Measurements from ENCODE around the gene CFAP221. TPM values are rescaled to one million over a fixed set of nuclear protein-coding genes. Genes with fewer than 3 reads are reported as not detected.

CFAP221 gene
- total RNA-seq, 1 experiment from 2014 or later: not detected

DNA sequence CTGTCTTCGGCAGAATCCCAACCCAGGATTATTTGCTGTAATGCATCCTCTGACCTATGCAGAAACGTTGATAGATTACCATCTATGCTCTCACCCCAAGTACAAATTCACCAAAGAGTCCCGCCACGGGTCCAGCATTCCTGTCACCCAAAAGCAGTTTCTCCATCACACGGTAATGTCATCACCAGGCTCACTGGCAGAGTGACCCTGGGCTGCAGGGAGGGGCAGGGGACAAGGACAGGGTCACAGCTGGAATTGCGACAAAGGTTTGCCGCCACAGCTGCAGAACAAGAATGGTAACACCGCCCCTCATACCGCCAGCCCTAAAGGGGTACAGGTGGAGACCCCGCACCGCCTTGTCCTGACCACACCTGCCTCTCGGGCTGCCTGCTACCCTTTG is 94.0 kb downstream of the CFAP221 start:
- H3K4me3 Mint-ChIP-seq (ENCODE audit: unreplicated experiment): no peak overlapping the region
- no peaks in the 10 kb centered on the region for H3K27me3 Mint-ChIP-seq (ENCODE audit: insufficient read depth, unreplicated experiment)
- DNase-seq (ENCODE audit: unreplicated experiment): no peak
- no peaks in the 10 kb centered on the region for H3K36me3 Mint-ChIP-seq (ENCODE audit: insufficient read depth, unreplicated experiment)
- no peaks in the 10 kb centered on the region for H3K9me3 Mint-ChIP-seq (ENCODE audit: unreplicated experiment)
- intact Hi-C loops (cut with micrococcal nuclease): no loop called here
- TF ChIP-seq, protein P1, sequence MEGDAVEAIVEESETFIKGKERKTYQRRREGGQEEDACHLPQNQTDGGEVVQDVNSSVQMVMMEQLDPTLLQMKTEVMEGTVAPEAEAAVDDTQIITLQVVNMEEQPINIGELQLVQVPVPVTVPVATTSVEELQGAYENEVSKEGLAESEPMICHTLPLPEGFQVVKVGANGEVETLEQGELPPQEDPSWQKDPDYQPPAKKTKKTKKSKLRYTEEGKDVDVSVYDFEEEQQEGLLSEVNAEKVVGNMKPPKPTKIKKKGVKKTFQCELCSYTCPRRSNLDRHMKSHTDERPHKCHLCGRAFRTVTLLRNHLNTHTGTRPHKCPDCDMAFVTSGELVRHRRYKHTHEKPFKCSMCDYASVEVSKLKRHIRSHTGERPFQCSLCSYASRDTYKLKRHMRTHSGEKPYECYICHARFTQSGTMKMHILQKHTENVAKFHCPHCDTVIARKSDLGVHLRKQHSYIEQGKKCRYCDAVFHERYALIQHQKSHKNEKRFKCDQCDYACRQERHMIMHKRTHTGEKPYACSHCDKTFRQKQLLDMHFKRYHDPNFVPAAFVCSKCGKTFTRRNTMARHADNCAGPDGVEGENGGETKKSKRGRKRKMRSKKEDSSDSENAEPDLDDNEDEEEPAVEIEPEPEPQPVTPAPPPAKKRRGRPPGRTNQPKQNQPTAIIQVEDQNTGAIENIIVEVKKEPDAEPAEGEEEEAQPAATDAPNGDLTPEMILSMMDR (IDR thresholded peaks at IDR 0.05; ENCODE audit: unreplicated experiment): no peak
- ChIA-PET CTCF (interaction anchor here (0.8 to 2.9 kb wide), 5 partner anchors 8 to 22 kb away, joined by 3 to 14 read pairs (median 4); no protein-coding TSS in a partner anchor), POLR2A (no interaction called here)
- peaks cover 7% of the 10 kb centered on the region for H3K4me1 Mint-ChIP-seq (ENCODE audit: insufficient read depth, unreplicated experiment)
- no TSS peak for BruUV-seq (replicated peaks)
- H3K27ac Mint-ChIP-seq (ENCODE audit: low read depth, unreplicated experiment): no peak overlapping the region

DNA sequence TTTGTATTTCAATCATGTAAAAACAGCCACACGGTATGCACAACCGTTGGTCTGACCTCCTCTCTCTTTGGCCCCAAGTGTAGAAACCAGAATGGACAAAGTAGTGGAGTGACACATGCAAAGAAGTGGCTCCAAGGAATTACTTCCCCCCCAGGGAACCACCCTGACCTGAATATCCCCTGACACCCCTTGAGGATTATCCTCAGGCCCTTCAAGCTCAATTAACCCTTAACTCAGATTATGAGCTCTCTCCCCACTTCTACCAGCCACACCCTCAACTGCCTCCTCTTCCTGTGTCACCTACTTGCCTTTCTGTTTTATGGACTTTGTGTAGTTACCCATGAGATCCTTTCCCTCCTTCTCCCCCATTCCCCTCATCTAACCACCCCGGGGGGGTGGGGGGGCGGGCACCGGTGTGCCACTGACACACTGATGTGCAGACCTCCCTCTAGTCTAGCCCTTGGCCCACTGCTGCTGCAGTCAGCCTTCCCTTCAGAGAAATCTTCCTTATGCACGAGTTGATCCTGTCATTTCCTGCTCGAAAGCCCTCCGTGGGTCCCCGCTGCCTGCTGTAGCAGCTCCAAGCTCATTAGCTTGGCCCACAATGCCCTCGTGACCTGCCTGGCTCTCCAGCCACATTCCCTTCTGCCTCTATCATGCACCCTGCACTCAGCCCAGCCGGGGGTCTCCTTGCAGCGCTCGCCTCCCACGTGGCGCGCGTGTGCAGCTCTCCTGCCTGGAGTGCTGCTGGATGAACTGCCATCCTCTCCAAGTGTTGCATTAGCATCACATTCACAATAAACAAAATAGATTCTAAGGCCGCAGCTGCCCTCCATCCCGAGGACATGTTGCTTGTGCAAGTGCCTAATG is 94.7 kb downstream of the CFAP221 start:
- no peak for DNase-seq (ENCODE audit: unreplicated experiment)
- Mint-ChIP-seq H3K9me3 (ENCODE audit: unreplicated experiment) (no peaks in the 10 kb centered on the region), H3K4me1 (ENCODE audit: insufficient read depth, unreplicated experiment) (peaks cover 7% of the 10 kb centered on the region), H3K36me3 (ENCODE audit: insufficient read depth, unreplicated experiment) (no peaks in the 10 kb centered on the region), H3K27ac (ENCODE audit: low read depth, unreplicated experiment) (no peak overlapping the region), H3K27me3 (ENCODE audit: insufficient read depth, unreplicated experiment) (no peaks in the 10 kb centered on the region), H3K4me3 (ENCODE audit: unreplicated experiment) (no peak overlapping the region)
- POLR2A ChIA-PET: no interaction called here
- TF ChIP-seq, protein P1 (IDR thresholded peaks at IDR 0.05; ENCODE audit: unreplicated experiment): no peak
- intact Hi-C loops (cut with micrococcal nuclease): no loop called here
- no TSS peak for BruUV-seq (replicated peaks)
- CTCF ChIA-PET: interaction anchor here (0.5 to 2.9 kb wide), 3 partner anchors 15 to 232 kb away, joined by 3 to 14 read pairs (median 5); no protein-coding TSS in a partner anchor

DNA sequence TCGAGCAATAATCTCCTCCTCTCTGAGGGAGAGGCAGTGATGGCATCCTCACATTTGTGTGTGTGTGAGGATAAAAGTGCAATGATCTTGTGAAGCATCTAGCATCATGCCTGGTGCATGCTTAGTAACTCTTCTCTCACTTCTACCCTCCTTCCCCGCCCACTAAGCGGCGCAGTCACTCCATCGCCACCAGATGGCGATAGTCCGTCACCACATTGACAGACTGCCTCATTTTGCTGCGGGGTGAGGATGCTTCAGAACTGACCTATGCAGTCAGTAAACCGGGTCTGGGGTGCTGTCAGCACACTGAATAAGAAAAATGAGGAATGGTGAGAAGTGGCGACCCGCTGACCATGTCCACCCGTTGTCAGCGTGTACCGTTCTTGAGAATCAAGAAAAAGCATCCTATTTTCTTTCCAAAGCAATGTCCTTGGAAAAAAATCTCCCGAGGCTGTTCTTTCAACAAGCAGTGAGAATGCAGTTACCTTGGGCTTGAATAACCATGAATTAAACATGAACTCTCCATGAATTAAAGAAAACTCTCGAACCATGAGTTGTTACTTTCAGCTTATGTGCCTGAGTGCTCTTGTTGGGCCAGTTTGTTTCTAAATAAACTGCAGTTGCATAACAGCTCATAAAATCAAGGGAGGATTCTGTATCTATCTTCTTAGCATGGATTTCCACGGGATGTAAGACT is 97.5 kb downstream of the CFAP221 start:
- no peaks in the 10 kb centered on the region for H3K27me3 Mint-ChIP-seq (ENCODE audit: insufficient read depth, unreplicated experiment)
- no peak overlapping the region for H3K4me3 Mint-ChIP-seq (ENCODE audit: unreplicated experiment)
- POLR2A ChIA-PET: no interaction called here

More for the DNA sequence above, 97.5 kb downstream of the CFAP221 start:
- no peak overlapping the region for H3K27ac Mint-ChIP-seq (ENCODE audit: low read depth, unreplicated experiment)
- CTCF ChIA-PET: interaction anchor here (0.6 to 5.5 kb wide), 35 partner anchors 9 to 1714 kb away, joined by 3 to 75 read pairs (median 4); no protein-coding TSS in a partner anchor
- no TSS peak for BruUV-seq (replicated peaks)
- peak; percentile 88 for DNase-seq (ENCODE audit: unreplicated experiment)
- no peaks in the 10 kb centered on the region for H3K9me3 Mint-ChIP-seq (ENCODE audit: unreplicated experiment)
- no peaks in the 10 kb centered on the region for H3K36me3 Mint-ChIP-seq (ENCODE audit: insufficient read depth, unreplicated experiment)
- H3K4me1 Mint-ChIP-seq (ENCODE audit: insufficient read depth, unreplicated experiment): peaks cover 7% of the 10 kb centered on the region
- intact Hi-C loops (cut with micrococcal nuclease): loop anchor here (1.0 to 10.0 kb wide), 5 partner anchors 19 to 534 kb away; no protein-coding TSS in a partner anchor
- TF ChIP-seq, protein P1 (IDR thresholded peaks at IDR 0.05; ENCODE audit: unreplicated experiment): peak; percentile 91
